ENCODE measurements around the gene COL9A1.

- no peak for TF ChIP-seq CTCF (IDR thresholded peaks at IDR 0.05)
- no peak for TF ChIP-seq POLR2A (IDR thresholded peaks at IDR 0.05)
Measured at GRCh38 chr6:70221715-70222438, 81.0 kb downstream of the COL9A1 start.
